Endothelial cell of umbilical vein (primary cell): ENCODE data around the gene DKK3. TPM values are rescaled to one million over a fixed set of nuclear protein-coding genes. Genes with fewer than 3 reads are reported as not detected.
A peak's percentile ranks its signal among the peaks of the same experiment; 100 is the strongest.

Source experiments
- BruUV-seq: library from RNA; stranded (reverse); fragments of 400-500 nt; replicated peaks from 2 replicates; lab custom pipeline; 2021; lab: Mats Ljungman, UMichigan
- CTCF ChIA-PET: fragments of 300-600, 350-600 bp; sonication (Branson Sonifier 250); formaldehyde crosslinking; loops from one replicate; lab custom pipeline; 2021; ENCODE audit warnings: antibody characterized with exemption, inconsistent platforms; lab: Charles Lee
- POLR2A ChIA-PET: fragments of 300-600, 350-600 bp; sonication (Branson Sonifier 250); formaldehyde crosslinking; loops from one replicate; lab custom pipeline; 2021; ENCODE audit warnings: antibody characterized with exemption, inconsistent platforms; lab: Charles Lee
- DNase-seq: peaks from one replicate; pipeline ENCODE4 v3.0.0-alpha.2; 2011; ENCODE audit warnings: low read depth, low spot score
- FAIRE-seq: peaks from 2 replicates; lab custom pipeline; 2011; peaks lifted over from hg19 to GRCh38; lab: Jason Lieb, UNC
- H2AFZ ChIP-seq: 2 replicates; pipeline ENCODE4 v1.6.0; 2012; ENCODE audit warnings: low read depth, low read length, control low read depth, inconsistent platforms
- H3K27ac ChIP-seq: 2 replicates; pipeline ENCODE4 v1.5.1; 2011; ENCODE audit warnings: low read depth, mild to moderate bottlenecking, control low read depth, low read length, moderate library complexity; ENCODE audit not compliant: insufficient read depth
- H3K27me3 ChIP-seq, 2 experiments: 2 replicates each; pipeline versions ENCODE4 v1.6.0 to v1.6.1; 2011; ENCODE audit warnings: low read length in 2 of 2, mixed read lengths in 1 of 2; ENCODE audit not compliant: control insufficient read depth in 2 of 2, insufficient read depth in 2 of 2
- H3K36me3 ChIP-seq, 2 experiments: 2 replicates in 1 of 2; 3 replicates in 1 of 2; pipeline ENCODE4 v1.5.1; 2011; ENCODE audit warnings: low read length in 2 of 2, mild to moderate bottlenecking in 1 of 2, moderate library complexity in 1 of 2; ENCODE audit not compliant: control insufficient read depth in 2 of 2, insufficient read depth in 2 of 2; ENCODE audit errors: extremely low read depth in 1 of 2
- H3K4me1 ChIP-seq: 3 replicates; pipeline ENCODE4 v1.5.1; 2011; ENCODE audit warnings: mild to moderate bottlenecking, low read length; ENCODE audit not compliant: control insufficient read depth, insufficient read depth; ENCODE audit errors: extremely low read depth
- H3K4me2 ChIP-seq: 2 replicates; pipeline ENCODE4 v1.6.1; 2011; ENCODE audit warnings: low read length, control low read depth, mixed read lengths; ENCODE audit not compliant: insufficient read depth
- H3K4me3 ChIP-seq, 3 experiments: fragments of 200-600 bp in 1 of 3; sonication (generic), shearing (Covaris generic) in 1 of 3; replicated peaks in 1 of 3; 2 replicates each; pipeline ENCODE4 v1.5.1; 2011 to 2016; ENCODE audit warnings: control low read depth in 3 of 3, low read length in 3 of 3, mild to moderate bottlenecking in 2 of 3, inconsistent platforms in 1 of 3, low read depth in 1 of 3, moderate library complexity in 1 of 3; ENCODE audit not compliant: insufficient read depth in 1 of 3
- H3K79me2 ChIP-seq: 2 replicates; pipeline ENCODE4 v1.6.0; 2012; ENCODE audit warnings: low read length, inconsistent platforms; ENCODE audit not compliant: control insufficient read depth, insufficient read depth
- H3K9ac ChIP-seq: replicated peaks from 2 replicates; pipeline ENCODE3; 2011; ENCODE audit warnings: low read length, control low read depth; ENCODE audit not compliant: insufficient read depth; ENCODE audit errors: extremely low read depth
- H3K9me1 ChIP-seq: replicated peaks from 3 replicates; pipeline ENCODE4 v1.6.0; 2011; ENCODE audit warnings: mild to moderate bottlenecking, low read length; ENCODE audit not compliant: control insufficient read depth, insufficient read depth; ENCODE audit errors: extremely low read depth
- H3K9me3 ChIP-seq: replicated peaks from 2 replicates; pipeline ENCODE4 v1.5.1; 2012; ENCODE audit warnings: low read length, inconsistent platforms; ENCODE audit not compliant: control insufficient read depth, insufficient read depth
- H4K20me1 ChIP-seq: replicated peaks from 2 replicates; pipeline ENCODE3; 2011; ENCODE audit warnings: mild to moderate bottlenecking, low read length; ENCODE audit not compliant: control insufficient read depth, insufficient read depth; ENCODE audit errors: extremely low read depth
- CTCF ChIP-seq, 2 donors: IDR thresholded peaks; 1 replicate in 1 of 2; 2 replicates in 1 of 2; pipeline ENCODE4 v1.5.1; 2011; ENCODE audit warnings: low read length in 2 of 2, mild to moderate bottlenecking in 2 of 2, moderate library complexity in 2 of 2, control low read depth in 1 of 2, inconsistent platforms in 1 of 2, low read depth in 1 of 2; ENCODE audit not compliant: insufficient read depth in 1 of 2; ENCODE audit errors: extremely low read depth in 1 of 2
- EZH2 ChIP-seq: IDR thresholded peaks from 2 replicates; pipeline ENCODE4 v1.6.1; 2012; ENCODE audit warnings: borderline replicate concordance, low read depth, mild to moderate bottlenecking, moderate library complexity, low read length, inconsistent platforms; ENCODE audit not compliant: severe bottlenecking
- FOS ChIP-seq: IDR thresholded peaks from 2 replicates; pipeline ENCODE4 v1.6.1; 2011; ENCODE audit warnings: mild to moderate bottlenecking, low read length, moderate library complexity, borderline replicate concordance; ENCODE audit not compliant: insufficient read depth
- GATA2 ChIP-seq: IDR thresholded peaks from 2 replicates; pipeline ENCODE4 v1.7.0; 2011; ENCODE audit warnings: low read depth, mild to moderate bottlenecking, moderate library complexity, mixed read lengths, low read length; ENCODE audit not compliant: insufficient read length, insufficient read depth
- JUN ChIP-seq: IDR thresholded peaks from 2 replicates; pipeline ENCODE4 v1.6.1; 2011; ENCODE audit warnings: borderline replicate concordance, low read depth; ENCODE audit not compliant: insufficient read length, insufficient read depth
- MAX ChIP-seq: IDR thresholded peaks from 2 replicates; pipeline ENCODE4 v1.6.1; 2011; ENCODE audit not compliant: insufficient read depth, insufficient read length
- MYC ChIP-seq: IDR thresholded peaks from one replicate; pipeline ENCODE4 v1.6.1; 2011; ENCODE audit warnings: mild to moderate bottlenecking, low read depth, low read length
- POLR2A ChIP-seq: IDR thresholded peaks from 2 replicates; pipeline ENCODE4 v1.6.1; 2012; ENCODE audit warnings: low read depth, mild to moderate bottlenecking, control low read depth, low read length
- POLR2AphosphoS5 ChIP-seq: IDR thresholded peaks from 2 replicates; pipeline ENCODE4 v1.6.1; 2012; ENCODE audit warnings: low read depth, mild to moderate bottlenecking, control low read depth, low read length, moderate library complexity; ENCODE audit not compliant: insufficient read depth
- dilution Hi-C: fragments of 300-500 bp; cut with MboI; formaldehyde crosslinking; loops from one replicate; pipeline ENCODE4 v1.15.0; 2019; ENCODE audit warnings: low sequenced_read_pairs; ENCODE audit not compliant: extremely low pct_ligation_motif_present
- intact Hi-C: fragments of 100-400 bp; cut with micrococcal nuclease; formaldehyde crosslinking; loops from one replicate; pipeline ENCODE4 v1.10.0; 2022
- polyA plus RNA-seq, 4 experiments: library from polyadenylated mRNA; depleted of rRNA in 3 of 4; stranded (reverse) in 3 of 4; unstranded in 1 of 4; fragments of >200 nt; gene quantifications; 2 replicates each; pipeline versions ENCODE4 v1.2.1 to v1.2.3, GENCODE V29; 2011 to 2012; ENCODE audit warnings: missing spikeins in 1 of 4
- total RNA-seq: library from RNA; stranded (reverse); gene quantifications from 2 replicates; pipeline ENCODE4 v1.2.3, GENCODE V29; 2021

Gene DKK3
- total and polyA plus RNA-seq, 2 donors (not counting 3 experiments of a cell fraction or from before 2014, with no cell fraction given), result 131 to 335 TPM

GRCh38 chr11:12005061-12005460 is 3.4 kb downstream of the DKK3 start:
- CTCF ChIA-PET, result interaction anchor here (1.1 to 3.4 kb wide), 8 partner anchors 11 to 277 kb away, joined by 3 to 17 read pairs (median 10); no protein-coding TSS in a partner anchor
- Histone ChIP-seq H3K4me1 (peaks cover 37% of the 10 kb centered on the region), H3K9me3 (no peaks in the 10 kb centered on the region), H2AFZ (no peak overlapping the region), H3K27ac (peak overlapping the region; percentile 37), H3K79me2 (no peaks in the 10 kb centered on the region), H3K4me3 (peak overlapping the region in 1 of 3 experiments; percentile 6), H3K27me3 (no peaks in the 10 kb centered on the region), H3K4me2 (peak overlapping the region; percentile 69), H4K20me1 (no peaks in the 10 kb centered on the region), H3K36me3 (peaks cover 4 to 8% of the 10 kb centered on the region in 2 experiments), H3K9ac (no peak overlapping the region), H3K9me1 (no peaks in the 10 kb centered on the region)
- FAIRE-seq (no peak), DNase-seq (no peak)
- intact Hi-C loops (loop anchor here (1.0 kb wide), 2 partner anchors 26 to 39 kb away; no protein-coding TSS in a partner anchor), dilution Hi-C loops (no loop called here)
- TSS peak; percentile 9 for BruUV-seq
- POLR2A ChIA-PET, result interaction anchor here (0.5 kb wide), 1 partner anchor 36 kb away, joined by 4 read pairs; no protein-coding TSS in a partner anchor
- TF ChIP-seq POLR2A (no peak), FOS (no peak), GATA2 (no peak), POLR2AphosphoS5 (no peak), CTCF (IDR thresholded peaks at IDR 0.05; ENCODE audit: extremely low read depth in 1 of 2, insufficient read depth in 1 of 2, low read depth in 1 of 2, low read length in 2 of 2) (no peak), JUN (no peak), MAX (no peak), MYC (no peak), EZH2 (no peak)
